Activated naive CD4-positive, alpha-beta T cell treated with anti-CD3 and anti-CD28 coated beads, Interleukin-2, amount 10 ng/mL, durations not matched to agents 5 hours and 36 hours (primary cell): ENCODE results near the gene UBR4. TPM values are rescaled to one million over a fixed set of nuclear protein-coding genes. Genes with fewer than 3 reads are reported as not detected.

Experiments used
- total RNA-seq, 2 experiments: library from RNA; stranded (reverse); gene quantifications; one replicate each; pipeline ENCODE4 v1.2.3, GENCODE V29; 2021

The UBR4 gene
- total RNA-seq, result 100 to 1,000 TPM; 101 to 110 TPM

DNA sequence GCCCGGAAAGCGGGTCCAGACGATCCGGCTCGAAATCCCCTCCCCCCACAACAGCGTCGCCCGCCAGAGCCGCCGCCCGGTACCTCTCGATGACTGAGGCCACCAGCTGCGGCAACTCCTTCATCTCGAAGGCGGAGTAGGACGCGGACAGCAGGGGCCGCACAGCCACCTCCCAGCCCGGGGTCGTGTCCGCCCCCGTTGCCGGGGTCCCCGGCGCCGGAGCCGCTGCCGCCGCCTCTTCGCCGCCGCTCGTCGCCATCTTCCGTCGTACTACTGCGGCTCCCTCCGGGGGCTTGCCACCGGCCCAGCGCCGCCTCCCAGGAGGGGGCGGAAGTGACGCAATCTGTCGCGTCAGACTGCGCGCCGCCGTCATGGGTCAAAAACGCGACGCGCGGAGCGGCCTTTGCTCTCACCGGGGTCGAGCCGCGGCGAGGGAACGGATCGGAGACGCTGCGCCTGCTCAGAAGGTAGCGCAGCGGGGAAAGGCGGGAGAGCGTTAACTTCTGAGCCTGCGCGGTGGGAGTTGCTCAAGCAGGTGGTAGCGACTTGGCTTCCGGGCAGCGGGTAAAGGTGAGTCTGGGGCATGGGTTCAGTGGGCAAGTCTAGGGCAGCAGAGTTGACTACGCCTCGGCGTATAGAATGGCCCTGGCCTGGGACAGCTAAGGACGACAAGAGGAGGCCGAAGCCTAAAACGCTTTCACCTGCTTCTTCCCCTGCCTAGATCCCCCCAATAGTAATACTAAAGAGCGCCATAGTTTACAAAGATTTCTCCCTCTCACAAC is at the start of gene UBR4:
Gene UBR4 (minus strand): TSS at position 277 of the 782 bp plus-strand sequence. CDS start 18 bp downstream, at position 259.

GRCh38 chr1:19251305-19252196 is 41.5 kb upstream of the UBR4 start, which contains the start of the genes EMC1 and MRTO4:
TSS of gene EMC1 (minus strand) at chr1:19251524. CDS start at chr1:19251509, 15 bp downstream.
TSS of gene MRTO4 (plus strand) at chr1:19251805. CDS start at chr1:19251836, 31 bp downstream.

Other genes with a start within 250 kb of the UBR4 start
- 10 to 100 TPM; 31.8 to 32.0 TPM for gene EMC1, start 41.3 kb upstream of the UBR4 start, total RNA-seq
- gene MRTO4, start 41.5 kb upstream of the UBR4 start, total RNA-seq, result 10 to 100 TPM; 25.3 to 27.2 TPM
- gene AKR7A3, start 78.5 kb upstream of the UBR4 start, total RNA-seq, result under 1 TPM; 0.36 to 0.53 TPM
- 10 to 100 TPM; 42.3 to 47.8 TPM for gene AKR7A2, start 101.9 kb upstream of the UBR4 start, total RNA-seq
- 1 to 10 TPM; 6.4 to 6.9 TPM for gene SLC66A1, start 102.1 kb upstream of the UBR4 start, total RNA-seq